GM23338 (cell line): ENCODE data around the gene DCBLD1. TPM values are rescaled to one million over a fixed set of nuclear protein-coding genes. Genes with fewer than 3 reads are reported as not detected.

Experiments used
- ATAC-seq: fragments of 200-7000 bp; cut with Tn5 transposase; 3 replicates; pipeline ENCODE4 v1.9.1; 2020
- DNase-seq: peaks from one replicate; pipeline ENCODE4 v3.0.0-alpha.2; 2015; ENCODE audit warnings: low spot score
- H2AFZ ChIP-seq: fragments of 200-600 bp; sonication (generic); 2 replicates; pipeline ENCODE4 v1.8.0; 2016; ENCODE audit warnings: antibody characterized with exemption, mild to moderate bottlenecking, moderate library complexity
- H3F3A ChIP-seq: fragments of 200-600 bp; sonication (generic); replicated peaks from 2 replicates; pipeline ENCODE4 v1.8.0; 2017; ENCODE audit warnings: antibody characterized with exemption, mixed run types, low read depth
- H3K27ac ChIP-seq: fragments of 200-600 bp; sonication (generic); 2 replicates; pipeline ENCODE4 v1.6.1; 2016; ENCODE audit warnings: low read depth
- H3K27me3 ChIP-seq: fragments of 200-600 bp; sonication (generic); 2 replicates; pipeline ENCODE4 v1.8.0; 2016; ENCODE audit warnings: mild to moderate bottlenecking, mixed run types, moderate library complexity; ENCODE audit not compliant: insufficient read depth
- H3K36me3 ChIP-seq: fragments of 200-600 bp; sonication (generic); 2 replicates; pipeline ENCODE4 v1.8.0; 2016; ENCODE audit warnings: mild to moderate bottlenecking; ENCODE audit not compliant: insufficient read depth
- H3K4me1 ChIP-seq: fragments of 200-600 bp; sonication (generic); 2 replicates; pipeline ENCODE4 v1.8.0; 2016; ENCODE audit warnings: mild to moderate bottlenecking, moderate library complexity; ENCODE audit not compliant: insufficient read depth
- H3K4me2 ChIP-seq: fragments of 200-600 bp; sonication (generic); 2 replicates; pipeline ENCODE4 v1.7.1; 2017; ENCODE audit warnings: mixed run types
- H3K4me3 ChIP-seq: fragments of 200-600 bp; sonication (generic); 2 replicates; pipeline ENCODE4 v1.6.1; 2016; ENCODE audit warnings: mixed run types
- H3K79me2 ChIP-seq: fragments of 200-600 bp; sonication (generic); replicated peaks from 2 replicates; pipeline ENCODE4 v1.8.0; 2017; ENCODE audit warnings: mild to moderate bottlenecking; ENCODE audit not compliant: insufficient read depth
- H3K9me2 ChIP-seq: fragments of 200-600 bp; sonication (generic); 2 replicates; pipeline ENCODE4 v1.8.0; 2017; ENCODE audit not compliant: insufficient read depth
- H4K20me1 ChIP-seq: fragments of 200-600 bp; sonication (generic); replicated peaks from 2 replicates; pipeline ENCODE4 v1.8.0; 2017; ENCODE audit warnings: mild to moderate bottlenecking; ENCODE audit not compliant: insufficient read depth
- H3K27ac Mint-ChIP-seq: 2 replicates; pipeline ENCODE4 v1.8.0; 2020; ENCODE audit warnings: inconsistent platforms, mild to moderate bottlenecking, moderate library complexity, mixed read lengths
- H3K27me3 Mint-ChIP-seq: 3 replicates; pipeline ENCODE4 v1.8.0; 2022; ENCODE audit warnings: low read depth, mild to moderate bottlenecking, moderate library complexity, mixed read lengths, inconsistent platforms; ENCODE audit not compliant: insufficient read depth, poor library complexity
- H3K36me3 Mint-ChIP-seq: 3 replicates; pipeline ENCODE4 v1.8.0; 2021; ENCODE audit warnings: low read depth, mild to moderate bottlenecking, inconsistent platforms, moderate library complexity, mixed read lengths
- H3K4me1 Mint-ChIP-seq: 3 replicates; pipeline ENCODE4 v1.8.0; 2020; ENCODE audit warnings: mild to moderate bottlenecking, inconsistent platforms, mixed read lengths
- H3K4me3 Mint-ChIP-seq: 3 replicates; pipeline ENCODE4 v1.8.0; 2021; ENCODE audit warnings: moderate library complexity, mild to moderate bottlenecking, inconsistent platforms, mixed read lengths
- H3K9me3 Mint-ChIP-seq: 3 replicates; pipeline ENCODE4 v1.8.0; 2020; ENCODE audit warnings: moderate library complexity, mild to moderate bottlenecking, inconsistent platforms, mixed read lengths
- CREB1 ChIP-seq: fragments of 250-450 bp; sonication (Bioruptor Pico); IDR thresholded peaks from 2 replicates; pipeline ENCODE4 v1.5.0; 2020; ENCODE audit warnings: low read depth, mild to moderate bottlenecking, moderate library complexity
- CTCF ChIP-seq, 2 experiments: fragments of 200-600 bp in 1 of 2; sonication (generic) in 1 of 2; conservative IDR thresholded peaks; 2 replicates each; pipeline versions ENCODE4 v1.5.1 to v1.6.1; 2016 to 2017; ENCODE audit warnings: antibody characterized with exemption in 2 of 2, low read depth in 2 of 2, mild to moderate bottlenecking in 2 of 2, moderate library complexity in 1 of 2
- EZH2 ChIP-seq: fragments of 200-600 bp; sonication (generic); IDR thresholded peaks from one replicate; pipeline ENCODE4 v1.8.0; 2017; ENCODE audit warnings: antibody characterized with exemption, mild to moderate bottlenecking, low read depth; ENCODE audit not compliant: unreplicated experiment
- EZH2phosphoT487 ChIP-seq: fragments of 200-600 bp; sonication (generic); IDR thresholded peaks from one replicate; pipeline ENCODE4 v1.8.1; 2018; ENCODE audit warnings: antibody characterized with exemption; ENCODE audit not compliant: unreplicated experiment
- NANOG ChIP-seq: IDR thresholded peaks from 2 replicates; pipeline ENCODE4 v1.6.1; 2016; ENCODE audit warnings: antibody characterized with exemption, borderline replicate concordance
- REST ChIP-seq: IDR thresholded peaks from one replicate; pipeline ENCODE4 v1.6.1; 2018; ENCODE audit warnings: antibody characterized with exemption; ENCODE audit not compliant: unreplicated experiment
- ZNF114 ChIP-seq: fragments of 250-450 bp; sonication (Bioruptor Pico); IDR thresholded peaks from 2 replicates; pipeline ENCODE4 v1.5.0; 2020; ENCODE audit warnings: mild to moderate bottlenecking, moderate library complexity
- ZNF462 ChIP-seq: fragments of 250-450 bp; sonication (Bioruptor Pico); IDR thresholded peaks from 2 replicates; pipeline ENCODE4 v1.5.0; 2020; ENCODE audit warnings: mild to moderate bottlenecking, moderate library complexity
- polyA plus RNA-seq: library from polyadenylated mRNA; unstranded; fragments of >200 nt; fragmentation: Nextera tagmentation; extraction: Ambion mirVana; gene quantifications from 2 replicates; pipeline ENCODE4 v1.2.1, GENCODE V29; 2016
- total RNA-seq: library from RNA; depleted of rRNA; stranded (reverse); fragments of >200 nt; shearing (Covaris generic); gene quantifications from 2 replicates; pipeline ENCODE4 v1.2.3, GENCODE V29; 2014

The DCBLD1 gene
- total and polyA plus RNA-seq, 2 experiments from 2014 or later = 4.2 to 7.6 TPM

DNA sequence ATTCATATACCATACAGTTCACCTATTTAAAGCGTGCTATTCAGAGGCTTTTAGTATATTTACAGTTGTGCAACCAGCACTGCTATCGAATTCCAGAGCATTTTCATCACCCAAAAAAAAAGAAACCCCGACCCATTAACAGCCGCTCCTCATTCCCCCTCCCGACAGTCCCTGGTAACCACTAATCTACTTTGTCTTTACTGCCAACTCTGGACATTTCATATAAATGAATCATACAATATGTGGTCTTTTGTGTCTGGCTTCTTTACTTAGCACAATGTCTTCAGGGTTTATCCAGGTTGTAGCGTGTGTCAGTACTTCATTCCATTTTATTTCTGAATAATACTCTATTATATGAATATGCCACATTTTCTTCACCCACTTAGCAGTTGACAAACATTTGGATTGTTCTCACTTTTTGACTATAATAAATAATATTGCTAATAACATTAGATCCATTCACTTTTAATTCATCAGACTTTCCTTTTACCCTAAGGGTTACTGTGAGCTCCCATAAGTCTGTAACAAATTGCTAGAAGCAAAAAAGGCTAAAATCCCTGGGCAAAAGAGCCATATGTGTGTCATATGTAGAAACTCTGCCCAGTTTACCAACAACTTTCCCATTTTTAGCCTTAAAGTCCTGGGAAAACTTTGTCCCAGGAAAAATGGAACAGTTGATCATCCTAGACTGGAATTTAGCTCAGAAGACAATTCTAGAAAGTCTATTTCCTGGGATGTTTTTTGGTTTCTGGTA lies 33.6 kb upstream of the DCBLD1 start:
- Histone ChIP-seq H4K20me1 (no peaks in the 10 kb centered on the region), H3K27me3 (no peaks in the 10 kb centered on the region), H3K9me2 (no peaks in the 10 kb centered on the region), H3F3A (no peaks in the 10 kb centered on the region), H3K36me3 (no peaks in the 10 kb centered on the region), H3K27ac (no peak overlapping the region), H3K79me2 (no peaks in the 10 kb centered on the region), H3K4me3 (no peak overlapping the region), H2AFZ (no peak overlapping the region), H3K4me1 (peaks cover 12% of the 10 kb centered on the region), H3K4me2 (no peak overlapping the region)
- DNase-seq = no peak
- peaks cover 14% of the 10 kb centered on the region for H3K4me1 Mint-ChIP-seq
- H3K4me3 Mint-ChIP-seq = no peak overlapping the region
- TF ChIP-seq EZH2phosphoT487 = no peak
- ATAC-seq = no peak
- H3K9me3 Mint-ChIP-seq = no peaks in the 10 kb centered on the region
- no peaks in the 10 kb centered on the region for H3K27me3 Mint-ChIP-seq
- no peak overlapping the region for H3K27ac Mint-ChIP-seq
- H3K36me3 Mint-ChIP-seq = no peaks in the 10 kb centered on the region

GRCh38 chr6:117449549-117450439 lies 32.7 kb upstream of the DCBLD1 start:
- DNase-seq (peak; percentile 89), ATAC-seq (peak; percentile 67)
- H3K79me2 ChIP-seq = no peaks in the 10 kb centered on the region
- Mint-ChIP-seq H3K4me1 (peaks cover 14% of the 10 kb centered on the region), H3K27ac (no peak overlapping the region), H3K9me3 (no peaks in the 10 kb centered on the region), H3K27me3 (no peaks in the 10 kb centered on the region), H3K36me3 (no peaks in the 10 kb centered on the region), H3K4me3 (no peak overlapping the region)
- no peaks in the 10 kb centered on the region for H3K27me3 ChIP-seq
- no peak overlapping the region for H2AFZ ChIP-seq
- H3F3A ChIP-seq = no peaks in the 10 kb centered on the region
- peaks cover 12% of the 10 kb centered on the region for H3K4me1 ChIP-seq
- H4K20me1 ChIP-seq = no peaks in the 10 kb centered on the region
- no peak overlapping the region for H3K4me3 ChIP-seq
- H3K9me2 ChIP-seq = no peaks in the 10 kb centered on the region
- H3K36me3 ChIP-seq = no peaks in the 10 kb centered on the region
- no peak overlapping the region for H3K4me2 ChIP-seq
- no peak overlapping the region for H3K27ac ChIP-seq
- peak; percentile 69 to 83 for TF ChIP-seq CTCF (conservative IDR thresholded peaks at IDR 0.05; ENCODE audit: low read depth in 2 of 2)
- no peak for TF ChIP-seq NANOG
- TF ChIP-seq EZH2 = no peak
- TF ChIP-seq ZNF114 (CRISPR knock-in tag) = no peak
- TF ChIP-seq CREB1 (CRISPR knock-in tag) = no peak
- TF ChIP-seq ZNF462 (CRISPR knock-in tag) = no peak
- no peak for TF ChIP-seq REST
